HG03378 (cell line): ENCODE measurements around the gene SHH.

Experiments
- ATAC-seq: cut with Tn5 transposase; IDR thresholded peaks from one replicate; pipeline ENCODE4 v1.9.1; 2021; ENCODE audit warnings: mild to moderate bottlenecking, moderate library complexity; ENCODE audit not compliant: unreplicated experiment

SHH gene

DNA sequence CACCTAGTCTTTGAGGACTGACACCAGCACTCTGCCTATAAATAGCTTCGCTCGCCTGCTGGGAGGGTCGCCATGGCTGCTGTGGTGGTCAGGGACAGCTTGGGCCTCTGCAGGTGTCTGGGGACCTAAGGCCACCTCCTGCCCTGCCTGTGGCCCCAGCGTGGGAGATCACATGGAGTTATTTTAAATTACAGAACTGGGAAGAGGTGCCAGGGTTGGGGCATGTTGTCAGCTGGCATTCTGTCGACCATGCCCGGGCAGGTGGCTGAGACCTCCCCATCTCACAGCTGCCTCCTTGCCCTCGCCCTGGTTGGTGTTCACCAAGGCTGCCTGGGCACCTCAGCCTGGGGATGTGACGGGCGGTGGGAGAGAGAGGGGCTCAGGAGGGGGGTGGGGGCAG, 18.1 kb downstream of the SHH start:
- no peak for ATAC-seq

- no peak for ATAC-seq
These were observed 18.5 kb downstream of the SHH start for GRCh38 chr7:155793720-155794119.

DNA sequence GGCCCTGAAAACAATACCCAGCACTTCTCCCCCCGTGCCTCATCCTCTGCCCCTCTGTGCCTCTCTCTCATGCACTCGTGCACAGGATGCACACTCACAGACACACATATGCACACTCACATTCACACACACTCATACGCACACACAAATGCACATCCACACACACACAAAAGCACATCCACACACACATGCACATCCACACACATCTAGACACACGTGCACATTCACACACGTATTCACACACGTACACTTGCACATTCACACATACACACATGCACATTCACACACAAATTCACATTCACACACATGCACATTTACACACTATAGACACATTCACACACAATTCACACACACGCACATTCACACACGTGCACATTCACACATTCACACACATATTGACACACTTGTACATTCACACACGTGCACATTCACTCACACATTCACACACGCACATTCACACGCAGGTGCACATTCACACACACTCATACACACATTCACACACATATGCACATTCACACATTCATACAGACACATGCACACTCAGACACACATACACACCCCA, 19.2 kb downstream of the SHH start:
- ATAC-seq: no peak

- ATAC-seq: no peak
These were observed 19.8 kb downstream of the SHH start for GRCh38 chr7:155792315-155792960.

DNA sequence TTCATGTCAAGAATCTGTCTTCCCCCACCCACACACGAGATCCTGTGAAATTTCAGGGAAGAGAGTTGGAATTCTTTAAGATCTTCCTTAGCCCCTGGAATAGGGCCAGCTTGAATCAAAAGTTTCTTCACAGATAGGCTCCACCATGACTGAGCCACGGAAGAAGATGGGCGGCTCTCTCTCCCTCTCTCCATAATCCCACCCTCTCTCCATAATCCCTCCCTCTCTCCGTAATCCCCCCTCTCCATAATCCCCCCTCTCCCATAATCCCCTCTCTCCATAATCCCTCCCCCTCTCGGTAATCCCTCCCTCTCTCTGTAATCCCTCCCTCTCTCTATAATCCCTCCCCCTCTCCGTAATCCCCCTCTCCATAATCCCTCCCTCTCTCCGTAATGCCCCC, 20.4 kb downstream of the SHH start:
- no peak for ATAC-seq

DNA sequence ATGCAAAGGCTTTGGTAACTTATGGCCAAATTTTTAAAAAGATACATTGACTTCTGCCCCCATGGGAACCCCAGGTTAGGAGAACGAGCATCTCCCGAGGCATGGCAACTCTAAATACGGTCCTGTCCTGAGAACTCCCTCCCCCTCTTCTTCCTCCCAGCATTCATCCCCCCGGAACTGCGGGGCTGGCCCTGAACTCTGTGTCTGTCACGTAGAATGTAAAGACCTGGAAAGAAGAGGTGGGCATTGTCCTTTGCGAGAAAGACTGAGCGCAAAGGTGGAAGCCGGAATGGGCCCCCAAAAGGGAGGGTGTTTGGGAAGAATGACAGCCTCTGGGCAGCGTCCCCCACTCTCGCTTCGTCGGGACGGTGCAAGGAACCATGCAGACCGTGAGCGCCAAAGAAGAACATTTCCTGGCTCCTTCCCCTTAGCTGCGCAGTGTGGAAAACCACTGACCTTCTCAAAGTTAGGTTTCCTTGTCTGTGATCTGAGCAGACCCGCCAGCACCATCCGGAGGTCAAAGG, 21.0 kb downstream of the SHH start:
- no peak for ATAC-seq

DNA sequence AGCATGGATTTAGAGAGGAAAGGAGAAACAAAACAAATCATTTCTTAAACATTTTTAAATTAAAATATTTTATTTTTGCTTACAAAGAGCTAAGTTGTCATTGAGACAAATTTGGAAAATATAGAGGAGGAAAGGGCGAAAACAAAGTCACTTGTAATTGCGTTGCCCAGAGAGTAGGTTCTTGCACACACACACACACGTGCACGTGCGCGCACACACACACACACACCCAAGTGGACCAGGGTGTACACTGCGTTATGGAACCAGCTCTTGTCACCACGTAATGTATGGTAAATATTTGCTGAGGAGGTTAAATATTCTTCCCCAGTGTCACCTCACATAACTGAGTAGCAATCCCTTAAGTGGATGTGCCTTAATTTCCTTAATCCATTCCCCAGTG, 21.6 kb downstream of the SHH start:
- ATAC-seq: no peak

DNA sequence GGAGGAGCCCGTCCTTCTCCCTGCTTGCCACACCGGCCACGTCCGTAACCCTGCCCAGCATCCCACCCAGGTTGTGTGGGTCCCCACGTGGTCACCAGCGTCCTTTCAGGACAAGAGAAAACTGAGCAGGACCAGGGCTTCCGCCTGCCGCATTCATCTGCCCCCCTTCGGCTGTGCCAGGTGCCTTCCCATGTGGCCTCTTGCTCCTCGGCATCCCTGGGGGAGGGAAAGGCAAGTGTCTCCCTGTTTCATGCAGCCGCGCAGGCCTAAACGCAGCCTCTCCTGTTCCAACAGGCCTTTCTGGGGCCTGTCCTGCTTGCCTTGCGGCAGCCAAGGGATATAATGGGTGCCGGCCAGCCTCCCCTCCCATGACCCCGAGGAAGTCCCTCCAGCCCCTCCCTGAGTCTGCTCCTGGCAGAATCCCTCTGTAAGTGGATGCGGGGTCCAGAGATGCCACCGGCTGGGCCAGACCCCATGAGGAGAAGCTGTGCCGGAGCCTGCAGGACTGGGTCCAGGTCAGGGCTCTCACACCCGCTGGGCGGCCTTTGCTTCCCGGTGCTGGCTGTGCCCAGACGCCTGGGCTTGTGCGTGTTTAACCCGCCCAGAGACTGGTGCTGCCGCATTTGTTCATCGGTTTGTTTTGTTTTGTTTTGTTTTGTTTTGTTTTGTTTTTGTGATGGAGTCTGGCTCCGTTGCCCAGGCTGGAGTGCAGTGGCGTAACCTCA, 23.1 kb downstream of the SHH start:
- ATAC-seq: no peak

GRCh38 chr7:155788616-155789000, 23.7 kb downstream of the SHH start:
- ATAC-seq: no peak

GRCh38 chr7:155787171-155787851, 25.0 kb downstream of the SHH start:
- no peak for ATAC-seq

GRCh38 chr7:155786491-155786890, 25.8 kb downstream of the SHH start:
- ATAC-seq: no peak

DNA sequence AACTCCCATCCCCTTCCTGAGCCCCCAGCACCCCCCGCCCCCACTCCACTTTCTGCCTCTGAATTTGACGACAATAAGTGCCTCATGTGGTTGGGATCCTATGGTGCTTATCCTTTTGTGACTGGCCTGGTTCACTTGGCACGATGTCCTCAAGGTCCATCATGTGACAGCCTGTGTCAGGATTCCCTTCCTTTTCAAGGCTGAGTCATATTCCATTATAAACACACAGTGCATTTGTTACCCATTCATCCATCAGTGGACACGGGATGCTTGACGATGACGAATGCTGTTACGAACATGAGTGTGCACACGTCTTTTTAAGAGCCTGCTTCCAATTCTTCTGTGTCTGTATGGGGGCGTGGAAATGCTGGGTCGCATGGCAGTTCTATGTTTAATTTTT, 26.7 kb downstream of the SHH start:
- no peak for ATAC-seq

DNA sequence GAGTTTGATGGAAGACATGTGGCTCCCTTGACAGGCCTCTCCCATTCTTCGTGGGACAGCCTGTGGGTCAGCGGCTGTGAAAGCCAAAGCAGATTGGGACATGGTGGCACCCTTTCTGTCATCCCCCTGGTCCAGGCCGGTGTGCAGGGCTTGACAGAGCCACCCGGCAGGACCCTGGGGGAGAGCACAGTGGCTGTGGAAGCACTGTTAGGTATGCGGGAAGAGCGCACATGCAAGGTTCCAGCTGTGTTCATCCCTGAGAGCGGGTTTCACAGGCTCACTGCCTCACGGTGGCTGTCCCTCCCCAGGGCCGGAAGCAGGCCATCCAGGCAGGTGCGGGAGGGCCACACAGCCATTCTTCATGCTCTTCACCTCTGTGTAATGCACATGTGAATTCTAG, 29.8 kb downstream of the SHH start:
- no peak for ATAC-seq

- ATAC-seq: no peak
These were observed 30.8 kb downstream of the SHH start for GRCh38 chr7:155781433-155781832.

DNA sequence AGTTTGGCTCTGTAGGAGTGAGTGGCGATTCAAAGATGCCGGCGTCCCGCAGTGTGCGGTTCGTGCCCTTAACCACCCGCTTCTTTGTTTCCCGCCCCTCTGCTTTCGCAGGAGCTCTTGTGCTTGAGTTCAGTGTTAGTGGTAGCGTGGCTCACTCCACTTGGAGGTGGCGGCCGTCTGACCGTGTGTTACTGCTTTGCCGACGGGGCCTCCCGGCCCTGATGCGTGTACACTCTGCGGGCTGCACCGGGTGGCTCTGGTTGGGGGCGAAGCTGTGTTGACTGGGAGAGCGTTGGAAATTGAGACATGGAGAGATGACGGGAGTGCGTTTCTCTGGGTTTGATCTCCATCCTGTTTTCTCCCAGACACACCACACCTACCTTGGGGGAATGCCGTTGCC, 31.4 kb downstream of the SHH start:
- no peak for ATAC-seq

GRCh38 chr7:155778349-155778748, 33.9 kb downstream of the SHH start:
- ATAC-seq: no peak

DNA sequence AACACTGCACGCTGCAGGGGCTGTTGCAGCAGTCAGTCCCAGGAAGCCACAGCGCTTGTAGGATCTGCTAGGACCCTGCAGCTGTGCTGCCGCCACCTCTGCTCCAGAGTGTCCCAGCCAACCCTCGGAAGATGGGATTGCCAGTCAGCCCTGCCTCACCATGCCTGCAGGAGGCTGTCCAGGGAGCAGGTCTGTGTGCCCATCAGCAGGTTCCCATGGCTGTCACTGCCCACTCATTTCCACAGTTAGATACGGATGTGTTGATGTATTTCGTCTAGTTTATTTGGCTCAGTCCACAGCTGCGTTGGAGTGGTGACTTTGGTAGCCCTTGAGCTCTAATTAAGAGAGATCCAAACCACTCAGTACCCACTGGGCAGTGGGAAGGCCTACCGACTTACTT, 35.7 kb downstream of the SHH start:
- no peak for ATAC-seq

DNA sequence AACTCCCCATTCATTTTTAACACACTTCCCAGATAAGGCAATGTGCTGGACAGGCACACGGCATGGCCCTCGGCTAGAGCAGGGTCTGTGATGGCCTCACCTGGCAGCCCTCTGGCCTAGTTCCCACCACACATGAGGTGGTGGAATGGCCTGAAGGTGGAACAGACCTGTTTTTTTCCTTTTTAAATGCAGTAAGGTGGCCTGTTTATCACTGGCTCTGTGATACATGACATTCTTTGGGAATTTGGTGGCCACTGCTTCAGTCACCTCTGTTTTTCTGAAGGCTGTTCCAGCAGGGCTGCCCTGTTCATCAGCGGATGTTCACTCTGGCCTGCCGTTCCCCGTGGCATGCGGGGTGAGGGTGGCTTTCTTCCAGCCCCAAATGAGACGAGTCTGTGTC, 36.6 kb downstream of the SHH start:
- ATAC-seq: no peak

DNA sequence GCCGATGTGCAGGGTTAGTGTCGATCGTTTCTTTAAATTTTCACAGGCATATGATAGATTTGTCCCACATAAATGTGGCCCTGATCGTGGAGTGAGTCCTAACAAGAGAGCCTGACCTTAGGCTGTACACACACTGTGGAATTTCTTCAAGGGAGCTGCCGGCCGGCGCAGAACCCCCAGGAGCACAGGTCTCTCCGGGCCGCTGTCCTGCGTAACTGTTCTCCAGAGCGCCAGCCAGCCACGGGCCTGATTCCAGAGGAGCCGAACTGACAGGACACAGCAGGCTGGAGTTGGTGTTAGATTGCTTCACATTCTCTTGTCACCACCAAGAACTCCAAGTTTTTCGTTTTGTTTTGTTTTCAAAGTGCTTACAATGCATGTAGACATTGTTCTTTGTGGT, 37.3 kb downstream of the SHH start:
- no peak for ATAC-seq

- ATAC-seq: no peak
These were observed 38.7 kb downstream of the SHH start for GRCh38 chr7:155773531-155773930.

DNA sequence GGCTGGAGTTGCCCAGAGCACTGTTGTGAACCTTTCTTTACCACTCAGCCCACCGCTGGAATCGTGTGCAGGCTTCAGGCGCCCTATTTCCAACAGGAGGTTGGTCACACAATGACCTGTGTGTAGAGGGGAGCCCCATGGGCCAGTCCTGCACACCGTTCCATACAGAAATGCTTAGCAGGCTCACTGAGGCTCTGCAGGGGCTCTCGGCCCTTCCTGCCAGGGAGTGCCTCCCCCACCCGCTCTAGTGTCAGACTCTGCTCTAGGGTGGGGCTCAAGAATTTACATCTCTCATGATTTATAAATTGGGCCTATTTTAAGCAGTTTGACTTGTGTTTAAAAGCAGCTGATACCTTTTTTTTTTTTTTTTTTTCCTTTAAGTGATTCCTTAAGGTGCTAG, 42.0 kb downstream of the SHH start:
- no peak for ATAC-seq

- no peak for ATAC-seq
These were observed 42.6 kb downstream of the SHH start for GRCh38 chr7:155769701-155770100.
